ENCODE results near the gene SUZ12. TPM values are rescaled to one million over a fixed set of nuclear protein-coding genes. Genes with fewer than 3 reads are reported as not detected.

The SUZ12 gene
- 13.7 and 15.6 TPM in 2 replicates for total RNA-seq

GRCh38 chr17:31936615-31937609 is at the start of gene SUZ12:
Gene SUZ12, plus strand, starts transcription at chr17:31937007. Its CDS starts 240 bp downstream, at chr17:31937247.

GRCh38 chr17:32006957-32007462 is 70.2 kb downstream of the SUZ12 start, which contains the start of gene LRRC37B:
Gene LRRC37B, plus strand, starts transcription at chr17:32007383. Its CDS starts 14,010 bp downstream, at chr17:32021393.

Other genes starting within 250 kb of the SUZ12 start
- gene COPRS, start 77.8 kb upstream of the SUZ12 start, total RNA-seq: 121 and 132 TPM in 2 replicates
- gene UTP6, start 35.3 kb upstream of the SUZ12 start, total RNA-seq: 23.2 and 30.0 TPM in 2 replicates
- 5.8 and 8.8 TPM in 2 replicates for gene LRRC37B, start 70.4 kb downstream of the SUZ12 start, total RNA-seq
- gene RHOT1, start 205.5 kb downstream of the SUZ12 start, total RNA-seq: 18.1 and 20.1 TPM in 2 replicates

All from mammary microvascular endothelial cell (primary cell).